ENCODE results near the gene SCN7A. TPM values are rescaled to one million over a fixed set of nuclear protein-coding genes. Genes with fewer than 3 reads are reported as not detected.
"Not testable (repeated sequence)": the region's sequence is repeated elsewhere in the genome, so short reads cannot be mapped to it uniquely, and the experiment has no call there.

SCN7A gene
- total RNA-seq = under 0.01 TPM in 1 of 2 replicates, not detected in the other

- DNase-seq = no peak
These were observed at the start of gene SCN7A for GRCh38 chr2:166494140-166494624. Gene SCN7A (minus strand): TSS chr2:166494249. CDS start chr2:166477696, 16,553 bp downstream.

- DNase-seq = peak; percentile 79
These were observed 45.5 kb upstream of the SCN7A start for GRCh38 chr2:166539340-166540162.

GRCh38 chr2:166536111-166536510 lies 42.1 kb upstream of the SCN7A start:
- no peak for DNase-seq

- DNase-seq = no peak
These were observed 27.1 kb upstream of the SCN7A start for GRCh38 chr2:166521155-166521554.

GRCh38 chr2:166520604-166521003 lies 26.6 kb upstream of the SCN7A start:
- DNase-seq = no peak

- no peak for DNase-seq
These were observed 25.4 kb upstream of the SCN7A start for GRCh38 chr2:166519391-166519962.

- no peak for DNase-seq
These were observed 24.8 kb upstream of the SCN7A start for GRCh38 chr2:166518634-166519390.

GRCh38 chr2:166517533-166518061 lies 23.5 kb upstream of the SCN7A start:
- no peak for DNase-seq

GRCh38 chr2:166516712-166517303 lies 22.8 kb upstream of the SCN7A start:
- peak; percentile 47 for DNase-seq

- no peak for DNase-seq
These were observed 19.9 kb upstream of the SCN7A start for GRCh38 chr2:166513952-166514351.

GRCh38 chr2:166499281-166499680 lies 5.2 kb upstream of the SCN7A start:
- no peak for DNase-seq

- DNase-seq = no peak
These were observed 2.6 kb downstream of the SCN7A start for GRCh38 chr2:166491461-166491860.

- no peak for DNase-seq
These were observed 6.9 kb downstream of the SCN7A start for GRCh38 chr2:166487171-166487570.

- DNase-seq = no peak
These were observed 8.4 kb downstream of the SCN7A start for GRCh38 chr2:166485558-166486178.

GRCh38 chr2:166472332-166472731 lies 21.7 kb downstream of the SCN7A start:
- no peak for DNase-seq

GRCh38 chr2:166468124-166469024 lies 25.7 kb downstream of the SCN7A start:
- DNase-seq = no peak

- peak; percentile 2 for DNase-seq
These were observed 29.9 kb downstream of the SCN7A start for GRCh38 chr2:166464187-166464586.

GRCh38 chr2:166463640-166464039 lies 30.4 kb downstream of the SCN7A start:
- DNase-seq = no peak

GRCh38 chr2:166458674-166459073 lies 35.4 kb downstream of the SCN7A start:
- no peak for DNase-seq

- DNase-seq = not testable (repeated sequence)
These were observed 38.2 kb downstream of the SCN7A start for GRCh38 chr2:166455823-166456222.

- DNase-seq = no peak
These were observed 39.9 kb downstream of the SCN7A start for GRCh38 chr2:166454006-166454595.

Data from dermis blood vessel endothelial cell (primary cell).